DOHH2 (cell line): ENCODE results near the gene GOLGA8F.
"Not testable (repeated sequence)": the region's sequence is repeated elsewhere in the genome, so short reads cannot be mapped to it uniquely, and the experiment has no call there.

Source experiments
- EZH2phosphoT487 ChIP-seq: fragments of 200-600 bp; sonication (generic); IDR thresholded peaks from 2 replicates; pipeline ENCODE4 v1.6.1; 2017; ENCODE audit warnings: borderline replicate concordance, mild to moderate bottlenecking, antibody characterized with exemption, low read length, moderate library complexity, mixed read lengths
- TF ChIP-seq, protein P1 (sequence below): fragments of 200-600 bp; sonication (generic); IDR thresholded peaks from one replicate; pipeline ENCODE4 v1.5.1; 2014; ENCODE audit warnings: antibody characterized with exemption, mild to moderate bottlenecking, low read depth, low read length; ENCODE audit not compliant: poor library complexity, severe bottlenecking

GRCh38 chr15:28378364-28378763 lies at the start of gene GOLGA8F:
- TF ChIP-seq, protein P1, sequence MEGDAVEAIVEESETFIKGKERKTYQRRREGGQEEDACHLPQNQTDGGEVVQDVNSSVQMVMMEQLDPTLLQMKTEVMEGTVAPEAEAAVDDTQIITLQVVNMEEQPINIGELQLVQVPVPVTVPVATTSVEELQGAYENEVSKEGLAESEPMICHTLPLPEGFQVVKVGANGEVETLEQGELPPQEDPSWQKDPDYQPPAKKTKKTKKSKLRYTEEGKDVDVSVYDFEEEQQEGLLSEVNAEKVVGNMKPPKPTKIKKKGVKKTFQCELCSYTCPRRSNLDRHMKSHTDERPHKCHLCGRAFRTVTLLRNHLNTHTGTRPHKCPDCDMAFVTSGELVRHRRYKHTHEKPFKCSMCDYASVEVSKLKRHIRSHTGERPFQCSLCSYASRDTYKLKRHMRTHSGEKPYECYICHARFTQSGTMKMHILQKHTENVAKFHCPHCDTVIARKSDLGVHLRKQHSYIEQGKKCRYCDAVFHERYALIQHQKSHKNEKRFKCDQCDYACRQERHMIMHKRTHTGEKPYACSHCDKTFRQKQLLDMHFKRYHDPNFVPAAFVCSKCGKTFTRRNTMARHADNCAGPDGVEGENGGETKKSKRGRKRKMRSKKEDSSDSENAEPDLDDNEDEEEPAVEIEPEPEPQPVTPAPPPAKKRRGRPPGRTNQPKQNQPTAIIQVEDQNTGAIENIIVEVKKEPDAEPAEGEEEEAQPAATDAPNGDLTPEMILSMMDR = not testable (repeated sequence)
- TF ChIP-seq EZH2phosphoT487 = not testable (repeated sequence)
